ENCODE results near the gene ZCCHC2. TPM values are rescaled to one million over a fixed set of nuclear protein-coding genes. Genes with fewer than 3 reads are reported as not detected.
A peak's percentile ranks its signal among the peaks of the same experiment; 100 is the strongest.

Gene ZCCHC2
- total and polyA plus RNA-seq, 2 of the 13 experiments (the other 11 are each of a cell fraction or from before 2014, with no cell fraction given) = 62.5 to 76.1 TPM

- no TSS peak for BruUV-seq (replicated peaks)
- 70% methylated on average over 20 of the region's 32 CpGs for WGBS (ENCODE audit: low lambda C conversion rate)
These were observed 88.8 kb downstream of the ZCCHC2 start for GRCh38 chr18:62611453-62612288.

GRCh38 chr18:62612289-62612645 lies 89.4 kb downstream of the ZCCHC2 start:
- BruUV-seq (replicated peaks) = no TSS peak
- POLR2A ChIA-PET = no interaction called here
- Histone ChIP-seq H3K4me3 (replicated peaks in 1 of 3; ENCODE audit: insufficient read depth in 1 of 3, low read depth in 2 of 3, low read length in 3 of 3) (no peak overlapping the region), H3K27ac (ENCODE audit: extremely low read length, insufficient read depth, low read length) (no peak overlapping the region), H3K4me1 (ENCODE audit: insufficient read depth, low read length) (peaks cover 30% of the 10 kb centered on the region), H4K20me1 (ENCODE audit: insufficient read depth, low read length) (no peaks in the 10 kb centered on the region), H2AFZ (ENCODE audit: low read length) (no peak overlapping the region), H3K27me3 (ENCODE audit: control insufficient read depth in 1 of 2, insufficient read depth in 2 of 2, low read length in 2 of 2) (peaks cover 7 to 36% of the 10 kb centered on the region in 2 experiments; a peak in 4 of 5 replicates), H3K36me3 (replicated peaks in 1 of 2; ENCODE audit: control insufficient read depth in 1 of 2, insufficient read depth in 2 of 2, low read length in 2 of 2) (no peaks in the 10 kb centered on the region), H3K9me3 (ENCODE audit: low read length) (peaks cover 6% of the 10 kb centered on the region; the same call in 1 of the 2 replicates), H3K9ac (ENCODE audit: insufficient read depth, low read depth, low read length) (no peak overlapping the region), H3K4me2 (ENCODE audit: low read depth, low read length) (no peak overlapping the region), H3K79me2 (ENCODE audit: insufficient read depth, low read length) (no peaks in the 10 kb centered on the region)
- 64% methylated on average over 3 of the region's 4 CpGs for WGBS (ENCODE audit: low lambda C conversion rate)
- no peak for ATAC-seq
- intact Hi-C loops (cut with micrococcal nuclease; ENCODE audit: unreplicated experiment) = no loop called here
- no peak for FAIRE-seq
- in situ Hi-C loops (cut with HindIII; ENCODE audit: extremely low pct_ligation_motif_present, low pct_unique_long_range_greater_than_20kb) = loop anchor here (25.0 kb wide), 1 partner anchor 375 kb away; no protein-coding TSS in a partner anchor
- DNase-seq (ENCODE audit: low spot score) = no peak
- CTCF ChIA-PET (ENCODE audit: low intra/inter-chr PET ratio, low total read pairs) = no interaction called here
- TF ChIP-seq ARNT2 (CRISPR knock-in tag; IDR thresholded peaks at IDR 0.05; ENCODE audit: low read depth) = no peak
- TF ChIP-seq EED (CRISPR knock-in tag; IDR thresholded peaks at IDR 0.05) = no peak
- TF ChIP-seq ZNF232 (CRISPR knock-in tag; IDR thresholded peaks at IDR 0.05; ENCODE audit: borderline replicate concordance) = no peak
- no peak for TF ChIP-seq PBX2 (CRISPR knock-in tag; IDR thresholded peaks at IDR 0.05)
- no peak for TF ChIP-seq TFE3 (CRISPR knock-in tag; IDR thresholded peaks at IDR 0.05)
- no peak for TF ChIP-seq ZNF574 (CRISPR knock-in tag; IDR thresholded peaks at IDR 0.05)
- no peak for TF ChIP-seq DR1 (CRISPR knock-in tag; IDR thresholded peaks at IDR 0.05)

More at GRCh38 chr18:62611453-62612288, 88.8 kb downstream of the ZCCHC2 start:
- FAIRE-seq (no peak), DNase-seq (ENCODE audit: low spot score) (no peak), ATAC-seq (peak; percentile 6)
- Histone ChIP-seq H3K9me3 (ENCODE audit: low read length) (peaks cover 6% of the 10 kb centered on the region; the same call in 1 of the 2 replicates), H3K9ac (ENCODE audit: insufficient read depth, low read depth, low read length) (no peak overlapping the region), H3K36me3 (replicated peaks in 1 of 2; ENCODE audit: control insufficient read depth in 1 of 2, insufficient read depth in 2 of 2, low read length in 2 of 2) (no peaks in the 10 kb centered on the region), H3K4me1 (ENCODE audit: insufficient read depth, low read length) (peaks cover 32% of the 10 kb centered on the region), H3K4me2 (ENCODE audit: low read depth, low read length) (peak overlapping the region; percentile 60), H2AFZ (ENCODE audit: low read length) (no peak overlapping the region), H3K27ac (ENCODE audit: extremely low read length, insufficient read depth, low read length) (no peak overlapping the region), H3K27me3 (ENCODE audit: control insufficient read depth in 1 of 2, insufficient read depth in 2 of 2, low read length in 2 of 2) (peaks cover 7 to 36% of the 10 kb centered on the region in 2 experiments; a peak in 4 of 5 replicates), H3K4me3 (replicated peaks in 1 of 3; ENCODE audit: insufficient read depth in 1 of 3, low read depth in 2 of 3, low read length in 3 of 3) (peak overlapping the region in 1 of 3 experiments; percentile 48; a peak in 1 of 6 replicates), H4K20me1 (ENCODE audit: insufficient read depth, low read length) (no peaks in the 10 kb centered on the region), H3K79me2 (ENCODE audit: insufficient read depth, low read length) (no peaks in the 10 kb centered on the region)
- CTCF ChIA-PET (ENCODE audit: low intra/inter-chr PET ratio, low total read pairs) = no interaction called here
- intact Hi-C loops (cut with micrococcal nuclease; ENCODE audit: unreplicated experiment) (no loop called here), in situ Hi-C loops (cut with HindIII; ENCODE audit: extremely low pct_ligation_motif_present, low pct_unique_long_range_greater_than_20kb) (loop anchor here (25.0 kb wide), 1 partner anchor 376 kb away; no protein-coding TSS in a partner anchor)
- POLR2A ChIA-PET = no interaction called here
- TF ChIP-seq MAFK (conservative IDR thresholded peaks at IDR 0.05 in 1 of 2, IDR thresholded peaks at IDR 0.05 in 1 of 2; ENCODE audit: low read length in 2 of 2) = no peak
- TF ChIP-seq ZNF768 (CRISPR knock-in tag; IDR thresholded peaks at IDR 0.05) = peak; percentile 83; the same call in 1 of the 2 replicates
